Gastrocnemius medialis (tissue), 4 donors: ENCODE results near the gene CTDSPL.

ENCODE experiments used
- POLR2A ChIP-seq, 2 donors: fragments of 450-650 bp; IDR thresholded peaks; one replicate each; pipeline ENCODE4 v1.6.1; 2017; ENCODE audit warnings: antibody characterized with exemption in 2 of 2, mild to moderate bottlenecking in 2 of 2, moderate library complexity in 2 of 2
- TF ChIP-seq, protein P1 (sequence below), 5 experiments: fragments of 450-650 bp in 3 of 5; fragments of 200-600 bp in 2 of 5; sonication (generic) in 2 of 5; IDR thresholded peaks in 4 of 5; conservative IDR thresholded peaks in 1 of 5; 1 replicate in 4 of 5; 2 replicates in 1 of 5; pipeline ENCODE4 v1.5.1; 2016 to 2019; ENCODE audit warnings: antibody characterized with exemption in 5 of 5, mild to moderate bottlenecking in 3 of 5, moderate library complexity in 3 of 5

GRCh38 chr3:37964716-37965115 is 103.0 kb downstream of the CTDSPL start:
- TF ChIP-seq POLR2A (IDR thresholded peaks at IDR 0.05) = no peak
- TF ChIP-seq, protein P1, sequence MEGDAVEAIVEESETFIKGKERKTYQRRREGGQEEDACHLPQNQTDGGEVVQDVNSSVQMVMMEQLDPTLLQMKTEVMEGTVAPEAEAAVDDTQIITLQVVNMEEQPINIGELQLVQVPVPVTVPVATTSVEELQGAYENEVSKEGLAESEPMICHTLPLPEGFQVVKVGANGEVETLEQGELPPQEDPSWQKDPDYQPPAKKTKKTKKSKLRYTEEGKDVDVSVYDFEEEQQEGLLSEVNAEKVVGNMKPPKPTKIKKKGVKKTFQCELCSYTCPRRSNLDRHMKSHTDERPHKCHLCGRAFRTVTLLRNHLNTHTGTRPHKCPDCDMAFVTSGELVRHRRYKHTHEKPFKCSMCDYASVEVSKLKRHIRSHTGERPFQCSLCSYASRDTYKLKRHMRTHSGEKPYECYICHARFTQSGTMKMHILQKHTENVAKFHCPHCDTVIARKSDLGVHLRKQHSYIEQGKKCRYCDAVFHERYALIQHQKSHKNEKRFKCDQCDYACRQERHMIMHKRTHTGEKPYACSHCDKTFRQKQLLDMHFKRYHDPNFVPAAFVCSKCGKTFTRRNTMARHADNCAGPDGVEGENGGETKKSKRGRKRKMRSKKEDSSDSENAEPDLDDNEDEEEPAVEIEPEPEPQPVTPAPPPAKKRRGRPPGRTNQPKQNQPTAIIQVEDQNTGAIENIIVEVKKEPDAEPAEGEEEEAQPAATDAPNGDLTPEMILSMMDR (IDR thresholded peaks at IDR 0.05 in 4 of 5, conservative IDR thresholded peaks at IDR 0.05 in 1 of 5) = no peak
